Mucosa of descending colon (tissue), 3 donors: ENCODE data around the gene MBL2. TPM values are rescaled to one million over a fixed set of nuclear protein-coding genes. Genes with fewer than 3 reads are reported as not detected.

Experiments
- ATAC-seq: fragments of 200-7000 bp; cut with Tn5 transposase; one replicate; pipeline ENCODE4 v1.9.1; 2020; ENCODE audit warnings: mild to moderate bottlenecking, moderate library complexity
- DNase-seq, 3 donors: peaks; one replicate each; pipeline ENCODE4 v3.0.0-alpha.2; 2020
- H3K36me3 ChIP-seq: fragments of 200-600 bp; one replicate; pipeline ENCODE4 v1.8.0; 2021; ENCODE audit warnings: low read depth, mild to moderate bottlenecking
- H3K4me1 ChIP-seq: fragments of 200-600 bp; one replicate; pipeline ENCODE4 v1.8.0; 2021; ENCODE audit warnings: low read depth, mild to moderate bottlenecking
- H3K4me3 ChIP-seq: fragments of 200-600 bp; one replicate; pipeline ENCODE4 v1.8.0; 2021; ENCODE audit warnings: mild to moderate bottlenecking
- H3K9me3 ChIP-seq: fragments of 200-600 bp; one replicate; pipeline ENCODE4 v1.8.0; 2021; ENCODE audit warnings: mild to moderate bottlenecking
- intact Hi-C, 2 donors: fragments of 100-400 bp; cut with DNase I in 1 of 2; cut with micrococcal nuclease in 1 of 2; formaldehyde crosslinking; loops; one replicate each; pipeline versions ENCODE4 v1.11.0 to v1.11.1; 2022; cut with DNase I, micrococcal nuclease
- long read RNA-seq, 2 donors: library from polyadenylated mRNA; unstranded; transcript quantifications; one replicate each; pipeline ENCODE4 v2.0.0, GENCODE V29; 2019 to 2021
- total RNA-seq, 3 donors: library from RNA; stranded (reverse); fragmentation: NEBNext Ultra II Directional in 2 of 3; extraction: Animal tissue kit (Norgen Biotek cat#: 25700) in 2 of 3; gene quantifications; one replicate each; pipeline versions ENCODE4 v1.2.1 to v1.2.4, GENCODE V29; 2021 to 2023
- TF ChIP-seq, protein P1 (sequence below): fragments of 200-600 bp; IDR thresholded peaks from one replicate; pipeline ENCODE4 v1.8.0; 2022; ENCODE audit warnings: antibody characterized with exemption, mild to moderate bottlenecking
- donor health status: DM: no; HTN: no; CAD: no; lungs with moderate emphysema.
- donor health status: DM: no; HTN: no; CAD: no.
- donor health status: DM: no; HTN: yes; CAD: no.

The MBL2 gene
- not detected for total RNA-seq
- long read RNA-seq, donor 1, result 0 reads
- long read RNA-seq, donor 2, result 0 reads

DNA sequence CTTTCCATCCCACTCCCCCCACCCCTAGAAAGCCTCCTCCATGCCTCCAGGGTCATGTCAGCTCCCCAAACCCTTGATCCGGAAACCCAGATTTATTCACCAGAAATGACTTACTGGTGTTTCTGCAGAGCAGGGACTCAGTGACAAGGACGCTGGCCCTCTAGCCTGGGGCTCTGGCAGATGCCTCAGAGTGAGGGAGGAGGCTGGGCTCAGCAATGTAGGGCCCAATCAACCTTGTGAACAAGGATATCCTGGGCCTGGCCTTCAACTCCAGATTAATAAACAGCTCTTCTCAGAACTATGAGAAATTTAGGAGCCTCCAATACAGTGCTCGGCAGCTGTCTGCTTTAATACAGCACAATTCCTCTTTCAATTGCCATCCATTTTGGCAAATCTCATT is at the start of gene MBL2:
MBL2 (minus strand) TSS at position 162 of the 400 bp plus-strand sequence. CDS start 1,149 bp downstream, outside the sequence.
- ATAC-seq, result no peak
- H3K36me3 ChIP-seq, result no peaks in the 10 kb centered on the region

GRCh38 chr10:52820309-52820708 is 47.7 kb upstream of the MBL2 start:
- Histone ChIP-seq H3K4me3 (no peak overlapping the region), H3K9me3 (no peaks in the 10 kb centered on the region), H3K4me1 (no peaks in the 10 kb centered on the region), H3K36me3 (no peaks in the 10 kb centered on the region)
- TF ChIP-seq, protein P1, sequence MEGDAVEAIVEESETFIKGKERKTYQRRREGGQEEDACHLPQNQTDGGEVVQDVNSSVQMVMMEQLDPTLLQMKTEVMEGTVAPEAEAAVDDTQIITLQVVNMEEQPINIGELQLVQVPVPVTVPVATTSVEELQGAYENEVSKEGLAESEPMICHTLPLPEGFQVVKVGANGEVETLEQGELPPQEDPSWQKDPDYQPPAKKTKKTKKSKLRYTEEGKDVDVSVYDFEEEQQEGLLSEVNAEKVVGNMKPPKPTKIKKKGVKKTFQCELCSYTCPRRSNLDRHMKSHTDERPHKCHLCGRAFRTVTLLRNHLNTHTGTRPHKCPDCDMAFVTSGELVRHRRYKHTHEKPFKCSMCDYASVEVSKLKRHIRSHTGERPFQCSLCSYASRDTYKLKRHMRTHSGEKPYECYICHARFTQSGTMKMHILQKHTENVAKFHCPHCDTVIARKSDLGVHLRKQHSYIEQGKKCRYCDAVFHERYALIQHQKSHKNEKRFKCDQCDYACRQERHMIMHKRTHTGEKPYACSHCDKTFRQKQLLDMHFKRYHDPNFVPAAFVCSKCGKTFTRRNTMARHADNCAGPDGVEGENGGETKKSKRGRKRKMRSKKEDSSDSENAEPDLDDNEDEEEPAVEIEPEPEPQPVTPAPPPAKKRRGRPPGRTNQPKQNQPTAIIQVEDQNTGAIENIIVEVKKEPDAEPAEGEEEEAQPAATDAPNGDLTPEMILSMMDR, result no peak
- ATAC-seq (no peak), DNase-seq (no peak)
- intact Hi-C loops, result no loop called here

More for the DNA sequence above, at the start of gene MBL2:
- TF ChIP-seq, protein P1, result no peak
- no peaks in the 10 kb centered on the region for H3K4me1 ChIP-seq
- H3K4me3 ChIP-seq, result no peak within 1 kb of the TSS
- intact Hi-C loops, result no loop called here
- H3K9me3 ChIP-seq, result no peaks in the 10 kb centered on the region
- DNase-seq, result no peak

- TF ChIP-seq, protein P1, result no peak
- peak; percentile 56 for ATAC-seq
- H3K4me1 ChIP-seq, result no peaks in the 10 kb centered on the region
- DNase-seq, result peak in 1 of 3 donors; percentile 13
- H3K36me3 ChIP-seq, result no peaks in the 10 kb centered on the region
- H3K4me3 ChIP-seq, result no peak overlapping the region
- H3K9me3 ChIP-seq, result no peaks in the 10 kb centered on the region
- intact Hi-C loops, result no loop called here
Measured at GRCh38 chr10:52818019-52818418, 45.4 kb upstream of the MBL2 start.

DNA sequence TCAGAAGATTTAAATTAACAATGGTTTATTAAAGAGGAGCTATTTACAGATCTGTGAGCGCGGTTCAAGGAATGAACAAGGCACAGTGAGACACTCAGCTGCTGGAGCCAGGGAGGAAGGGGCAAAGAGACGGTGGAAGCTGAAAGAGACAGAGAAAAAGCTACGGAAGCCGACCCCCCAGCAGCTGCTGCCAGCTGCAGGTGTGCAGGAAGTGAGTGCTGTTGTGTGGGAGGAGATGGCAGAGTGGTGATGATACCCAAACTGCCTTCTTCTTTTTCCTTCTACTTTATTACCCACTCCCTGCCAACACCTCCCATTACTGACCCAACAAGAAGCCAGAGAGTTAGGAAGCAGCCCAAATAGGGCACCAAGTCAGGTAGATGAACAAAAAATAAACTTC is 41.9 kb upstream of the MBL2 start:
- Histone ChIP-seq H3K4me1 (no peaks in the 10 kb centered on the region), H3K9me3 (no peaks in the 10 kb centered on the region), H3K4me3 (no peak overlapping the region), H3K36me3 (no peaks in the 10 kb centered on the region)
- DNase-seq (no peak), ATAC-seq (no peak)
- TF ChIP-seq, protein P1, result no peak
- intact Hi-C loops, result no loop called here

DNA sequence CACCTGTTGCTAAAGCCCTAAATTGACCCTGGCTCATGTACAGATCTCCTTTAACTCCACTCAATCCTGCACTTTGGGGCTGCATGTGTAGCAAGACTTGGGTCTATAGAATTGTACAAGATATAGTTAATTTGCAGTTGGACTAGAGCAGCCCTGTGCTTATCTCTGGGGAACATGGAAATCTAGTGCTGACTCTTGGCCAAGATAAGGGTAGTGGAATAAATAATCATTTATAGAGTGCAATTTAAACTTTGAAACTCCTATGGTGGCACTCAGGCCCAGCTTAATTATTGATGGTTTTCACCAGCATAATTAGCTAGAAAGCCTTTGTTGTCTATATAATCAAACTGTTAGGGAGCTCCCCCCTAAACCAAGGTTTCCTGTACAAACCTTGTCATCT is 39.2 kb upstream of the MBL2 start:
- H3K4me1 ChIP-seq, result no peaks in the 10 kb centered on the region
- intact Hi-C loops, result no loop called here
- H3K4me3 ChIP-seq, result no peak overlapping the region
- DNase-seq, result no peak
- H3K9me3 ChIP-seq, result no peaks in the 10 kb centered on the region
- no peaks in the 10 kb centered on the region for H3K36me3 ChIP-seq
- no peak for ATAC-seq
- TF ChIP-seq, protein P1, result no peak

- no peaks in the 10 kb centered on the region for H3K36me3 ChIP-seq
- ATAC-seq (no peak), DNase-seq (no peak)
- intact Hi-C loops, result no loop called here
- H3K9me3 ChIP-seq, result no peaks in the 10 kb centered on the region
- H3K4me1 ChIP-seq, result no peaks in the 10 kb centered on the region
- H3K4me3 ChIP-seq, result no peak overlapping the region
- TF ChIP-seq, protein P1, result no peak
Measured at GRCh38 chr10:52810761-52811160, 38.2 kb upstream of the MBL2 start.
